Neural cell (in vitro differentiated cells): ENCODE data around the gene CHCHD3.

Experiments used
- EP300 ChIP-seq: fragments of 450-650 bp; conservative IDR thresholded peaks from 2 replicates; pipeline ENCODE4 v1.6.1; 2014; ENCODE audit warnings: antibody characterized with exemption, mild to moderate bottlenecking, moderate library complexity; ENCODE audit not compliant: poor library complexity, severe bottlenecking
- EZH2 ChIP-seq: fragments of 200-600, 300-800 bp; shearing (Covaris generic), sonication (generic); IDR thresholded peaks from 2 replicates; pipeline ENCODE4 v1.6.1; 2014; ENCODE audit warnings: antibody characterized with exemption, low read length, borderline replicate concordance, mild to moderate bottlenecking; ENCODE audit not compliant: insufficient read depth, poor library complexity, severe bottlenecking
- MXI1 ChIP-seq: fragments of 450-650 bp; conservative IDR thresholded peaks from 2 replicates; pipeline ENCODE4 v1.6.1; 2014; ENCODE audit warnings: antibody characterized with exemption, mild to moderate bottlenecking; ENCODE audit not compliant: poor library complexity, severe bottlenecking
- POLR2AphosphoS5 ChIP-seq: IDR thresholded peaks from 2 replicates; pipeline ENCODE4 v1.6.1; 2012
- RAD21 ChIP-seq: fragments of 450-650 bp; conservative IDR thresholded peaks from 2 replicates; pipeline ENCODE4 v1.6.1; 2014; ENCODE audit warnings: antibody characterized with exemption, mild to moderate bottlenecking, moderate library complexity
- SMC3 ChIP-seq: fragments of 450-650 bp; conservative IDR thresholded peaks from 2 replicates; pipeline ENCODE4 v1.6.1; 2014; ENCODE audit warnings: antibody characterized with exemption, mild to moderate bottlenecking, moderate library complexity; ENCODE audit not compliant: poor library complexity
- TAF1 ChIP-seq: IDR thresholded peaks from 2 replicates; pipeline ENCODE4 v1.6.1; 2012; ENCODE audit warnings: low read depth
- TF ChIP-seq, protein P1 (sequence below): fragments of 450-650 bp; IDR thresholded peaks from 2 replicates; pipeline ENCODE4 v1.5.1; 2014; ENCODE audit warnings: antibody characterized with exemption, mild to moderate bottlenecking, moderate library complexity; ENCODE audit not compliant: poor library complexity, severe bottlenecking
- TF ChIP-seq, protein P2 (sequence below): IDR thresholded peaks from 2 replicates; pipeline ENCODE4 v1.6.1; 2012; ENCODE audit warnings: borderline replicate concordance

DNA sequence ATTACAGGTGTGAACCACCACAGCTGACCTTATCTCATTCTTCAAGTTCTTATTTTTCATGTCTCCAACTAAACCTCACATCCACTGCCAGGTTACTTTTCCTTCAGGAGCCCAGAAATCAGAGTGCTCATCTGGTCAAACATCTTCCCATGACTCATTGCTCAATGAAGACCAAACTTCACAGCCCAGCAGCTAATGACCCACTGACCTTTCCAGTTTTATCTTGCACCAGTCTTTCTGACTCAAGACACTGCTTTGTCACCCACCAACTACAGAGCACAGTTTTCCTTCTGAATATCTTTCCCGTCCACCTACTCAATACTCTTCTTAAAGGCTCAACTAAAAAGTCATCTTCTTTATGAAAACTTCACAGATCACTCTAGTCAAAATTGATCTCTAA is 245.1 kb downstream of the CHCHD3 start:
- no peak for TF ChIP-seq POLR2AphosphoS5
- TF ChIP-seq, protein P1, sequence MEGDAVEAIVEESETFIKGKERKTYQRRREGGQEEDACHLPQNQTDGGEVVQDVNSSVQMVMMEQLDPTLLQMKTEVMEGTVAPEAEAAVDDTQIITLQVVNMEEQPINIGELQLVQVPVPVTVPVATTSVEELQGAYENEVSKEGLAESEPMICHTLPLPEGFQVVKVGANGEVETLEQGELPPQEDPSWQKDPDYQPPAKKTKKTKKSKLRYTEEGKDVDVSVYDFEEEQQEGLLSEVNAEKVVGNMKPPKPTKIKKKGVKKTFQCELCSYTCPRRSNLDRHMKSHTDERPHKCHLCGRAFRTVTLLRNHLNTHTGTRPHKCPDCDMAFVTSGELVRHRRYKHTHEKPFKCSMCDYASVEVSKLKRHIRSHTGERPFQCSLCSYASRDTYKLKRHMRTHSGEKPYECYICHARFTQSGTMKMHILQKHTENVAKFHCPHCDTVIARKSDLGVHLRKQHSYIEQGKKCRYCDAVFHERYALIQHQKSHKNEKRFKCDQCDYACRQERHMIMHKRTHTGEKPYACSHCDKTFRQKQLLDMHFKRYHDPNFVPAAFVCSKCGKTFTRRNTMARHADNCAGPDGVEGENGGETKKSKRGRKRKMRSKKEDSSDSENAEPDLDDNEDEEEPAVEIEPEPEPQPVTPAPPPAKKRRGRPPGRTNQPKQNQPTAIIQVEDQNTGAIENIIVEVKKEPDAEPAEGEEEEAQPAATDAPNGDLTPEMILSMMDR, result no peak
- TF ChIP-seq SMC3, result no peak
- TF ChIP-seq RAD21, result no peak
- TF ChIP-seq EZH2, result no peak
- TF ChIP-seq, protein P2, sequence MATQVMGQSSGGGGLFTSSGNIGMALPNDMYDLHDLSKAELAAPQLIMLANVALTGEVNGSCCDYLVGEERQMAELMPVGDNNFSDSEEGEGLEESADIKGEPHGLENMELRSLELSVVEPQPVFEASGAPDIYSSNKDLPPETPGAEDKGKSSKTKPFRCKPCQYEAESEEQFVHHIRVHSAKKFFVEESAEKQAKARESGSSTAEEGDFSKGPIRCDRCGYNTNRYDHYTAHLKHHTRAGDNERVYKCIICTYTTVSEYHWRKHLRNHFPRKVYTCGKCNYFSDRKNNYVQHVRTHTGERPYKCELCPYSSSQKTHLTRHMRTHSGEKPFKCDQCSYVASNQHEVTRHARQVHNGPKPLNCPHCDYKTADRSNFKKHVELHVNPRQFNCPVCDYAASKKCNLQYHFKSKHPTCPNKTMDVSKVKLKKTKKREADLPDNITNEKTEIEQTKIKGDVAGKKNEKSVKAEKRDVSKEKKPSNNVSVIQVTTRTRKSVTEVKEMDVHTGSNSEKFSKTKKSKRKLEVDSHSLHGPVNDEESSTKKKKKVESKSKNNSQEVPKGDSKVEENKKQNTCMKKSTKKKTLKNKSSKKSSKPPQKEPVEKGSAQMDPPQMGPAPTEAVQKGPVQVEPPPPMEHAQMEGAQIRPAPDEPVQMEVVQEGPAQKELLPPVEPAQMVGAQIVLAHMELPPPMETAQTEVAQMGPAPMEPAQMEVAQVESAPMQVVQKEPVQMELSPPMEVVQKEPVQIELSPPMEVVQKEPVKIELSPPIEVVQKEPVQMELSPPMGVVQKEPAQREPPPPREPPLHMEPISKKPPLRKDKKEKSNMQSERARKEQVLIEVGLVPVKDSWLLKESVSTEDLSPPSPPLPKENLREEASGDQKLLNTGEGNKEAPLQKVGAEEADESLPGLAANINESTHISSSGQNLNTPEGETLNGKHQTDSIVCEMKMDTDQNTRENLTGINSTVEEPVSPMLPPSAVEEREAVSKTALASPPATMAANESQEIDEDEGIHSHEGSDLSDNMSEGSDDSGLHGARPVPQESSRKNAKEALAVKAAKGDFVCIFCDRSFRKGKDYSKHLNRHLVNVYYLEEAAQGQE, result no peak
- TF ChIP-seq TAF1, result no peak
- no peak for TF ChIP-seq EP300
- TF ChIP-seq MXI1, result no peak
